Endothelial cell of umbilical vein (primary cell): ENCODE measurements around the gene TRIM29.

Source experiments
- CTCF ChIP-seq, 2 donors: IDR thresholded peaks; 1 replicate in 1 of 2; 2 replicates in 1 of 2; pipeline ENCODE4 v1.5.1; 2011; ENCODE audit warnings: low read length in 2 of 2, mild to moderate bottlenecking in 2 of 2, moderate library complexity in 2 of 2, control low read depth in 1 of 2, inconsistent platforms in 1 of 2, low read depth in 1 of 2; ENCODE audit not compliant: insufficient read depth in 1 of 2; ENCODE audit errors: extremely low read depth in 1 of 2
- EZH2 ChIP-seq: IDR thresholded peaks from 2 replicates; pipeline ENCODE4 v1.6.1; 2012; ENCODE audit warnings: borderline replicate concordance, low read depth, mild to moderate bottlenecking, moderate library complexity, low read length, inconsistent platforms; ENCODE audit not compliant: severe bottlenecking
- JUN ChIP-seq: IDR thresholded peaks from 2 replicates; pipeline ENCODE4 v1.6.1; 2011; ENCODE audit warnings: borderline replicate concordance, low read depth; ENCODE audit not compliant: insufficient read length, insufficient read depth
- MAX ChIP-seq: IDR thresholded peaks from 2 replicates; pipeline ENCODE4 v1.6.1; 2011; ENCODE audit not compliant: insufficient read depth, insufficient read length
- MYC ChIP-seq: IDR thresholded peaks from one replicate; pipeline ENCODE4 v1.6.1; 2011; ENCODE audit warnings: mild to moderate bottlenecking, low read depth, low read length
- POLR2A ChIP-seq: IDR thresholded peaks from 2 replicates; pipeline ENCODE4 v1.6.1; 2012; ENCODE audit warnings: low read depth, mild to moderate bottlenecking, control low read depth, low read length
- POLR2AphosphoS5 ChIP-seq: IDR thresholded peaks from 2 replicates; pipeline ENCODE4 v1.6.1; 2012; ENCODE audit warnings: low read depth, mild to moderate bottlenecking, control low read depth, low read length, moderate library complexity; ENCODE audit not compliant: insufficient read depth

DNA sequence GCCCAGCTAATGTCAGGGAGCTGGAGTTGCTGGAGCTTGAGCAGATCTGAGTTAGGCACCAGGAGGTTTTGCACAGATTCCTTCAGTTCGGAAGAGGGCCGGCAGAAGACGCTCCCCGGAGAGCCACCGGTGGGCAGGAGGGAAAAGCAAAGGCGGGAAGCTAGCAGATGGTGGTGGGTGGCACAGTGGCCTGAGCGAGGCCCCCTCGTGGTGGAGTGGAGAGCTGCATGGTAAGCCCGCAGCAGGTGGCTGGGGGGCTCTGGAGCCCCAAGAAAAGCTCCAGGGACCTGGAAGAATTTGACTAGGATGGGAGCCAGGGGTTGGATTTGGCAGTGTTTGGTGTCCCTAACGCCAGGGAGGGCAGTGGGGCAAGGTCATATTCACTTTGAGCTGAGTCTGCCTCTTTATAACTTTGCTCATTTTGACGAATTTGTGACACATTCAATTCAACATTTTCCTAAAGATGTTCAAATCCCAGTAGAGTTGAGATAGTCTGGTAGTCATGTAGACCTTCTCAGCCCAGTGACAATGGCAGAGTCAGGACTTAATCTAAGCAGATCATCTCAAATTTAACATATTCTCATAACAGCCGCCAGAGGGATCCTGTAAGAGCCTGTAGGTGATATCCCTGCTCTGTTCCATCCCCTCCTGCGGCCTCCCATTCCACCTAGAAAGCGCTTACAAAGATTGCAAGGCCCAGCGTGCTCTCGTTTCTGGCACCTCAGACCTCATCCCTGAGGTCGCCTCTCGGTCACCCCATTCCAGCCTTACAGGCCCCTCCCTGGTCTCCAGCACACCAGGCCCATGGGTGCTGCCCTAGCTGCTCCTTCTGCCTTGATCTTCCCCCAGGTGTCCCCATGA is 57.9 kb downstream of the TRIM29 start:
- TF ChIP-seq CTCF (IDR thresholded peaks at IDR 0.05; ENCODE audit: extremely low read depth in 1 of 2, insufficient read depth in 1 of 2, low read depth in 1 of 2, low read length in 2 of 2) (no peak), POLR2A (no peak), EZH2 (no peak), JUN (no peak), MYC (no peak), MAX (no peak), POLR2AphosphoS5 (no peak)
